Mesothelial cell of epicardium (in vitro differentiated cells): ENCODE data around the gene PDHX. TPM values are rescaled to one million over a fixed set of nuclear protein-coding genes. Genes with fewer than 3 reads are reported as not detected.

Source experiments
- DNase-seq, 2 experiments: peaks; one replicate each; pipeline ENCODE4 v3.0.0; 2021; ENCODE audit warnings: low spot score in 2 of 2; ENCODE audit not compliant: unreplicated experiment in 2 of 2
- H3K27ac Mint-ChIP-seq: 2 replicates; pipeline ENCODE4 v1.8.0; 2021; ENCODE audit warnings: mixed read lengths
- H3K27me3 Mint-ChIP-seq: 2 replicates; pipeline ENCODE4 v1.8.0; 2021; ENCODE audit warnings: low read depth, mixed read lengths
- H3K36me3 Mint-ChIP-seq: 2 replicates; pipeline ENCODE4 v1.8.0; 2021; ENCODE audit warnings: mixed read lengths
- H3K4me1 Mint-ChIP-seq: 2 replicates; pipeline ENCODE4 v1.8.0; 2021; ENCODE audit warnings: mixed read lengths
- H3K4me3 Mint-ChIP-seq: 2 replicates; pipeline ENCODE4 v1.8.0; 2021; ENCODE audit warnings: mild to moderate bottlenecking, moderate library complexity, mixed read lengths
- H3K9me3 Mint-ChIP-seq: 2 replicates; pipeline ENCODE4 v1.8.0; 2021; ENCODE audit warnings: mixed read lengths
- total RNA-seq: library from RNA; stranded (reverse); gene quantifications from 3 replicates; pipeline ENCODE4 v1.2.1, GENCODE V29; 2021
- TF ChIP-seq, protein P1 (sequence below): fragments of 200-600 bp; sonication (generic); IDR thresholded peaks from one replicate; pipeline ENCODE4 v1.5.0; 2021; ENCODE audit warnings: antibody characterized with exemption; ENCODE audit not compliant: unreplicated experiment

PDHX gene
- total RNA-seq, 1 donor from 2014 or later: 43.0 TPM

DNA sequence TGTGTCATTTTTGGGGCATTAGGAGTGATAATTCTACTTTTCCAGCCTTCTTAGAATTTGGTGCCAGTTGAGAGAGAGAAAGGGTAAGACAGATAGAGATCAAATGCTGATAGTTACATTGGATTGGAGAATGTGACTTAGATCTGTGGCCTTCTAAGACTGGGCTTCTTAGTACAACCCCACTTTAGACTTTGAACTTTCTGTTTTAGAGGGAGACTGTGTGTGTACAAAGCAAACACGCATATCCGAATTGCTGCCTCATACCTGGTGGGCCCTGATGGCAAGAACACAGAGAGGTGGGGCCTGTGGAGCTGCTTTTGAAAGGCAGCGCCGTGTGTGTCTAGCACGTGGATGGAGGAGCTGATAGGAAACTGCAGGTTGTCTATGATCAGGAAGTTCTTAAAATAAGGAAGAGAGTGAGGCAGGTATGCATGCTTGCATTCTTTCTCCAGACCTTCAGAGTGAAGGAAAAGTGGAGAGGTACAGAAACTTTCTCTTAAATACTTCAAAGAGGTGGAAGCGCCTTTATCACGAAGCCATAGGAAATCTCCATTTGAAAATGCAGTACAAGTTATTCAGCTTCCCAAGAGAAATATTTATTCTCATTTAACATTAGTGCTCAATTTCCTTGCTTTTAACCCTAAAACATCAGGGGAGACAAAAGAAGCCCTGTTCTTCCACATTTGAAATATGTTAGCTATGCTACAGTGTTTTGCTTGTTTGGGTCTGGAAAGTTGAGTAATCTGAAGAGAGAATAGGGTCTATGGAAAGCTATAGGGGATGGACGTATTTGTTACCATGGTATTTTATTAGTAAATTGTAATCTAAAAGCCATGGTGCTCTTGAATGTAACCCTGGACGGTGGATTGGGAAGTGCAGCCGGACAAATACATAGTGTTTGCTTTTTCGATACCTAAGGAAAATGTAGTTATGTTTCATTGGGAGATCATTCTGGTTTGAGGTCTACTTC lies 13.7 kb downstream of the PDHX start:
- no peaks in the 10 kb centered on the region for H3K9me3 Mint-ChIP-seq
- H3K27me3 Mint-ChIP-seq: no peaks in the 10 kb centered on the region
- H3K4me1 Mint-ChIP-seq: peaks cover 30% of the 10 kb centered on the region
- no peak overlapping the region for H3K4me3 Mint-ChIP-seq
- no peak overlapping the region for H3K27ac Mint-ChIP-seq
- no peak for DNase-seq
- H3K36me3 Mint-ChIP-seq: peaks cover 19% of the 10 kb centered on the region
- TF ChIP-seq, protein P1, sequence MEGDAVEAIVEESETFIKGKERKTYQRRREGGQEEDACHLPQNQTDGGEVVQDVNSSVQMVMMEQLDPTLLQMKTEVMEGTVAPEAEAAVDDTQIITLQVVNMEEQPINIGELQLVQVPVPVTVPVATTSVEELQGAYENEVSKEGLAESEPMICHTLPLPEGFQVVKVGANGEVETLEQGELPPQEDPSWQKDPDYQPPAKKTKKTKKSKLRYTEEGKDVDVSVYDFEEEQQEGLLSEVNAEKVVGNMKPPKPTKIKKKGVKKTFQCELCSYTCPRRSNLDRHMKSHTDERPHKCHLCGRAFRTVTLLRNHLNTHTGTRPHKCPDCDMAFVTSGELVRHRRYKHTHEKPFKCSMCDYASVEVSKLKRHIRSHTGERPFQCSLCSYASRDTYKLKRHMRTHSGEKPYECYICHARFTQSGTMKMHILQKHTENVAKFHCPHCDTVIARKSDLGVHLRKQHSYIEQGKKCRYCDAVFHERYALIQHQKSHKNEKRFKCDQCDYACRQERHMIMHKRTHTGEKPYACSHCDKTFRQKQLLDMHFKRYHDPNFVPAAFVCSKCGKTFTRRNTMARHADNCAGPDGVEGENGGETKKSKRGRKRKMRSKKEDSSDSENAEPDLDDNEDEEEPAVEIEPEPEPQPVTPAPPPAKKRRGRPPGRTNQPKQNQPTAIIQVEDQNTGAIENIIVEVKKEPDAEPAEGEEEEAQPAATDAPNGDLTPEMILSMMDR: no peak

DNA sequence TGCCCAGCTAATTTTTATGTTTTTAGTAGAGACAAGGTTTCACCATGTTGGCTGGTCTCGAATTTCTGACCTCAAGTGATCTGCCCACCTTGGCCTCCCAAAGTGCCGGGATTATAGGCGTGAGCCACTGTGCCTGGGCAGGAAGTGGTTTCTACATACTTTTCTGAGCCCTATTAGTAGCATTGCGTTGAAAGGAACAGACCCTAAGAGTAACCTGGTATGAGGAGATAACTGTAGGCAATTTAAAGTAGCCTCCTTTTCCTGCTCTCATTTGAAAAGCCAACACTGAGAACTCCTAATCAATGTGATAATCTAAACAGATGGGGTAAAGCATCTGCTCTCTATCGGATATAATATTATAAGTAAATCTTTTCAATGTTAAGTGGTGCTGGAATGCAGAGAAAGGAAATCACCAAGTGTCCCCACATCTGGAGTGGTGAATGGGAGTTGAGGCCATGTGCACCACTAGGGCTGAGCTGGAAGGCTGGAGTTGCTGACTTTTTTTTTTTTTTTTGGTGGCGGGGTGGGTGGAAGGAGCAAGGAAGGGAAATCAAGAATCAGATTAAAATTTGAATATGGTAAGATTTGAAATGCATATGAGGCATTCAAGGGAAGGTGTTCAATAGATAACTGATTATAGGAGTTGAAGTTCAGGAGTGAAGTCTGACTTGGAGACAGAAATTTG lies 20.7 kb downstream of the PDHX start:
- Mint-ChIP-seq H3K27ac (no peak overlapping the region), H3K9me3 (no peaks in the 10 kb centered on the region)

GRCh38 chr11:34938611-34939010 lies 22.2 kb downstream of the PDHX start:
- H3K27ac Mint-ChIP-seq: no peak overlapping the region
- TF ChIP-seq, protein P1: no peak
- H3K27me3 Mint-ChIP-seq: no peaks in the 10 kb centered on the region
- H3K36me3 Mint-ChIP-seq: peaks cover 21% of the 10 kb centered on the region
- no peak overlapping the region for H3K4me3 Mint-ChIP-seq
- peaks cover 2% of the 10 kb centered on the region for H3K9me3 Mint-ChIP-seq
- H3K4me1 Mint-ChIP-seq: no peaks in the 10 kb centered on the region
- DNase-seq: no peak

More for the DNA sequence above, 20.7 kb downstream of the PDHX start:
- Mint-ChIP-seq H3K27me3 (no peaks in the 10 kb centered on the region), H3K36me3 (peaks cover 29% of the 10 kb centered on the region), H3K4me3 (no peak overlapping the region), H3K4me1 (no peaks in the 10 kb centered on the region)
- TF ChIP-seq, protein P1: no peak
- DNase-seq: no peak

- peak overlapping the region; percentile 3 for H3K27ac Mint-ChIP-seq
- H3K36me3 Mint-ChIP-seq: peaks cover 22% of the 10 kb centered on the region
- H3K9me3 Mint-ChIP-seq: peaks cover 8% of the 10 kb centered on the region
- TF ChIP-seq, protein P1: no peak
- no peak overlapping the region for H3K4me3 Mint-ChIP-seq
- H3K4me1 Mint-ChIP-seq: no peaks in the 10 kb centered on the region
- H3K27me3 Mint-ChIP-seq: no peaks in the 10 kb centered on the region
- DNase-seq: no peak
Measured at GRCh38 chr11:34940026-34940677, 23.7 kb downstream of the PDHX start.

GRCh38 chr11:34941688-34942087 lies 25.3 kb downstream of the PDHX start:
- H3K36me3 Mint-ChIP-seq: peaks cover 23% of the 10 kb centered on the region
- H3K9me3 Mint-ChIP-seq: peaks cover 8% of the 10 kb centered on the region
- no peaks in the 10 kb centered on the region for H3K27me3 Mint-ChIP-seq
- TF ChIP-seq, protein P1: no peak
- H3K4me1 Mint-ChIP-seq: no peaks in the 10 kb centered on the region
- H3K27ac Mint-ChIP-seq: no peak overlapping the region
- DNase-seq: no peak
- no peak overlapping the region for H3K4me3 Mint-ChIP-seq
